ENCODE data around the gene TRIP4.
"Not testable (repeated sequence)": the region's sequence is repeated elsewhere in the genome, so short reads cannot be mapped to it uniquely, and the experiment has no call there.

TRIP4 gene

DNA sequence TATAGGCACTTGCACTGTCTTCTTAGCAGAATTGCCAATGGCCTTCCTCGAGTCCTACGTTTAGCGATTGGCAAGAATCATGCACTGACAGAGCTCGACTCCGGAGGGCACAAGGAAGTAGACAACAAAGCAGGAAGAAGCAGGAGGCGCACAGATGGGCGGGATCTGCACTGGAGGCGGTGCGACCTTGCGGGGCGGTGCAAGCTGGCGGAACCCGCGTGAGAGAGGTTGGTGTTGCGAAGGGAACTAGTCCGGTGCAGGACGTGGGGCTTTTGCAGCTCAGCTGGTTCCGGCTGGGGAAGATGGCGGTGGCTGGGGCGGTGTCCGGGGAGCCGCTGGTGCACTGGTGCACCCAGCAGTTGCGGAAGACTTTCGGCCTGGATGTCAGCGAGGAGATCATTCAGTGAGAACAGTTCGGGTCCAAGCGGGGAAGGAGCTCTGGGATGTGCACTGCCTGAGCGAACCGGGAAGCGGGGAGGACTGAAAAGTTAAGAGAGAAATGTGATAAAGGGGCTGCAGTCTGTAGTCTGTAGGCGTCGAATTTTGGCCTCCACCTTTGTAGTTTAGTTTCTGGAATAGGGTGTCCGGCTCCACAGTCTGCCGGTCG is at the start of gene TRIP4:
TRIP4 (plus strand) TSS at position 275 of the 607 bp plus-strand sequence; CDS start at position 303, 28 bp downstream.
- DNase-seq: peak; percentile 90 to 96 (median 92)

DNA sequence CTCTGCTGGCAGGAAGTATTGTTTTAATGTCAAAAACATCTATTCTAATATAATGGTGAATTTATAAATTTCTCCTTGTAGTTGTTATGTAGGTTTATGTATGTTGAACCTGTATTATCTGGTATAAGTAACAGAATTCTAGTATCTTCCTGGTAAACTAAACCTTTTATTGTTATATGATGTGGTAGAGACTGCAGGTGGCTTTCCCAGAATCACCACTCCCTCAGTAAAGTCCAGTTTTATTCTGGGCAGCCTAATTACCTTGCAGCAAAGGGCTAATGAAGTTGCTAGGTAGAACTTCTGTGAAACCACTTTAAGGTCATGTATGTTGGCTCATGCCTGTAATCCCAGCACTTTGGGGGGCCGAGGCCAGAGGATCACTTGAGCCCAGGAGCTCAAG is 47.3 kb upstream of the TRIP4 start:
- no peak for DNase-seq

DNA sequence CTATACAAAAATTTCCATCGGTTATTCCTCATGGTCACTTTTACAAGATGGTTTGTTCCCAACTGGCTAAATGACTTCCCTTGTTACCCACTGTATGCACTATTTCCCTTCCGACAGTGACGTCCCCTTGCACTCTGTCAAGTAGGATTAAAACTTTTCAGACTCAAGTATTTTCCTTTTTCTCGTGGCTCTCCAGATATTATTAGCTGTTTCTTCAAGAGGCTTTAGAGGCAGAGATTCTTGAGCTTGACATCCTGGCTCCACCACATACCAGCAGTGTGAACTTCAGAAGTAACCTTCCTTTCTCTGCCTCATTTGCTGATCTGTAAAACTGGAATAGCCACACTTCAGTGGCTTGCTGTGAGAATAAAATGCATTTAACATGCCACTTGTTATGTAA is 45.7 kb upstream of the TRIP4 start:
- DNase-seq: no peak

DNA sequence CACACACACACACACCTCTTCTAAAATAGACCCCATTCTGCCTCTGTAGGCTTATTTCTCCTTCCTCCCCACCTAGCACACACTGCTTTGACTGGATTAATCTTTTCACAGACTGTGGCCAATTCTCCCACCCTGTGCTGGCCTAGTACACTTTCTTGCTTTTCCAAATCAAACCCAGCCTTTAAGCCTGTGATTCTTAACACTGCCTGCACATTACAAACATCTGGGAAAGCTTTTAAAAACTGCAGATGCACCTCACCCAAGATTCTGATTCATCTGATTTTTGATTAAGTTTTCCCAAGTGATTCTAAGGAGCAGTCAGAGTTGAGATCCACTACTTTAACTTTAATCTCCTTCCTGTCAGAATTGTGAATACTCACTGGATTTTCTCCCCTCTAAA is 44.4 kb upstream of the TRIP4 start:
- DNase-seq: no peak

DNA sequence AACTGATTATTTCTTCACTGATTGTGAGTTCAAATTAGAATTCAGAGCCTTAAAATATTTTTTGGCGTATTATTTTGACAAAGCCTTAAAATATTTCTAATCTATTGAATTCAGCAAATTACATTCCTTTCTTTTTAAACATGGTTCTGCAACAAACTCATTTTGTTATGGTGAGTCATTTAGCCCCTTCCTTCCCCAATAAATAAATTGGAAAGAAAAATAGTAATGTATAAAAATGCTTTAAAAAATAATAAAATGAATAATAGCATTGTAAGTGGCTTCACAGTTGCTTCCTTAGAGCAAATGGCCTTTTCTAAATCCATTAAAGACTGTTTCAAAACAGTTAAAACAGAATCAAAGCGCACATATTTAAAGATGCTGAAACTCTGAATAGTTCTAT is 43.8 kb upstream of the TRIP4 start:
- DNase-seq: no peak

DNA sequence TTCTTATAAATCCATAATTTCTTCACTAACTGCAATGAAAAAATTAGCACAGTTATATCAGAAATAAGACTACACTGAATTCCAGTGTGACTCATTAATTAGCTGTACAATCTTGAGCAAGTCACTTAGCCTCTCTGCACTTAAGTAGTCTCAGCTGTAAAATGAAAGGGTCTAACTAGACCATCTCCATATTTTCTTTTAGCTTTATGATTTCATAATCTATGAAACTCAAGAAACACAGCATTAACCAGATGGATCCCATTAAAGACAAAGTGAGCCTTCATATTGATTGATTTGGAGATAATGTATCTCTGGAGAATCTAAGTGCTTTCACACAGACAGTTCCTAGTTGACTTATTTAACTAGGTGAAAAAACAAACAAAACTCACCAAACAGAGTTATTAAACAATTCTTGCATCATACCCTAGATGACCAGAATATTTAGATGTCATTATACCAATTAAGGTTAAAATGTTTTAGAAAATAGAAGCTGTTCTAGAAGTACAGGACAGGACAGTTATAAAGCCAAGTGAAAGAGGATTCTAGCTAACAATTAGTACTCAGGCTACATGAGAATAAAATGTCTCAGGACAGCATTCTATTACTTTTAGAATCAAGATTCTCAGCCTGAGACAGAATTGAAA is 42.9 kb upstream of the TRIP4 start:
- DNase-seq: no peak

DNA sequence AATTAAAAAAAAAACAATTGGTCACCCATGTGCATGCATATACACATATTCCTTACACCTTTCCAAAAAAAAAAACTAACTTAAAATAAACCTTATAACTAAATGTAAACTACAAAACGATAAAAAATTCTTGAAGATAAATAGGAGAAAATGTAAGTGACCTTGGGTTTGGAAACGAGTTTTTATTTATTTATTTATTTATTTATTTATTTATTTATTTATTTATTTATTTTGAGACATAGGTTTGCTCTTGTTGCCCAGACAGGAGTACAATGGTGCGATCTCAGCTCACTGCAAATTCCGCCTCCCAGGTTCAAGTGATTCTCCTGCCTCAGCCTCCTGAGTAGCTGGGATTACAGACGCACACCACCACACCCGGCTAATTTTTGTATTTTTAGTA is 41.4 kb upstream of the TRIP4 start:
- not testable (repeated sequence) for DNase-seq

DNA sequence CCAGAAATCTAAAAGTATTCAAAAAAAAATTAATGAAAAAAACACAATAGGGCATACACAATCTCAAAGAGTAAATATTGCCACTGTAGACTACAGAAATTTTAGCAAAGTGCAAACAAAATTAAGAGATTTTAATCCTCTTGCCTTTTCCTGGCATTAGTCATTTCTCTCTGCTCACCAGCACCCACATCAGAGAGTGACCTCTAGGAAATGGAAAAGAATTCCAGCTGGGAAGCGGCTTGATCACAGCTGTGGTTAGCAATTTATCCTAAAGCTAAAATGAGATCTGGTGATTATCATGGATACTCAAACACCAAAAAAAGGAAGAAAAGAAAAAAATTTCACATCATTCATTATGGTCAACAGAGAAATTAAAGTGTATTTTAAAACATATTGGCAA is 39.2 kb upstream of the TRIP4 start:
- DNase-seq: no peak

DNA sequence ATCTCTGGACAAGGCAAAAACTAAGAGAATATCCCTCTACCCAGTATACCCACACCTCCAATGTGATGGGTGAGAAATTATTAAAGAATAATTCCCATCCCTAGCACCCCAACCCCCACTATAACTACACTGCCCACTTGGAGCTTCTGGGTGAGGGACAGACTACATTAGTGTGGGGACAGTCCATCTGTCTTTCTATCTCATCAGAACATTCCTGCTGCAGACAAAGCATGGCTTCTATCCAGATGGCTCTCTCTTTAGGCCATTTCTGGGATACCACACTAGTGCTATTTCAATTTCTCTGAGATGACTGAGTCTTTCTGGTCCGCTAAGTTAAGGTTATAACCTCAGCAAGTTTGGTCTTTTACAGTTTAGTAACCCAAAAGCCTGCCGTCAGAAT is 38.3 kb upstream of the TRIP4 start:
- DNase-seq: no peak

DNA sequence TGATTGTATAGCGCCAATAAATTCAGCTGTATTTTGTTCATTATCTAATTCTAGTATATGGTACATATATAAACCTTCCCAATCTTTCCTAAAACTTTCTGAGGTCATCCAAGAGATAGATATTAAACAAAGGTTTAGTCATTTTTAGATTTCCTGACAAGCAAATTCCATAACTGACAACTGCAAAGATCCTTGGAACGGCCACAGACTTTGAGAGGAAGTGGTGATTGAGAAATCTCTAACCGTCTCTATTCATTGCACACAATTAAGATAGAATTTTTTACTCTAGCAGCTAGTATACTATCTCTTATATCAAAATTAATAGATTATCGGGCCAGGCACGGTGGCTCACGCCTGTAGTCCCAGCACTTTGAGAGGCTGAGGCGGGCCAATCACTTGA is 36.4 kb upstream of the TRIP4 start:
- DNase-seq: no peak

DNA sequence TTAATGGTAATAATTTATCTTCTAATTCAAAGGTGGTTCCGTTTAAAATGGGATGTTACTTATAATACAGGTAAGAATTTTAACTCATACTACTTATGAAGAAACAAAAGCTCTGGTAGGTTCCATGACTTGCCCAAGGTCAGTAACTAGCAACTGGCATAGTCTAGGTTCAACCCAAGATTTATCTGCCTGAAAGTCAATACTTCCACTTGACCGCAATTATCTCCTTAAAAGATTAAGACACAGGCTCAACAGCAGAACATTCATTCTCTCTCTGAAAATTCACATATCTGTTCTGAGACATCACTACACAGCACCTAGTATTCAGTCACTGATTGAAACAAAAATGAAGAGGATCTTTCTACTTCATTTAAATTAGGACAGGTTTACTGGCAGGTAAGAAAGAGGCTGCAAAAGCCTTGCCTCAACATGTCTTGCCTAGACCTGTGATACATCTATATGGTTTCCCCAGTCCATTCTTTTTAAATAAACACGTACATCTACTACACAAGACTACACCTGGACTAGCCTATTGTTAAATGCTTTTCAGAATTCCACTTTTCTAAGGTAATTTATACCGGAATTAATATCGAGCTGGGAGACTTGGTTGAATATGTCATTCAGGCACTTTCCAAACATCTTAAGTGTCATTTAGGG is 32.8 kb upstream of the TRIP4 start:
- DNase-seq: no peak

DNA sequence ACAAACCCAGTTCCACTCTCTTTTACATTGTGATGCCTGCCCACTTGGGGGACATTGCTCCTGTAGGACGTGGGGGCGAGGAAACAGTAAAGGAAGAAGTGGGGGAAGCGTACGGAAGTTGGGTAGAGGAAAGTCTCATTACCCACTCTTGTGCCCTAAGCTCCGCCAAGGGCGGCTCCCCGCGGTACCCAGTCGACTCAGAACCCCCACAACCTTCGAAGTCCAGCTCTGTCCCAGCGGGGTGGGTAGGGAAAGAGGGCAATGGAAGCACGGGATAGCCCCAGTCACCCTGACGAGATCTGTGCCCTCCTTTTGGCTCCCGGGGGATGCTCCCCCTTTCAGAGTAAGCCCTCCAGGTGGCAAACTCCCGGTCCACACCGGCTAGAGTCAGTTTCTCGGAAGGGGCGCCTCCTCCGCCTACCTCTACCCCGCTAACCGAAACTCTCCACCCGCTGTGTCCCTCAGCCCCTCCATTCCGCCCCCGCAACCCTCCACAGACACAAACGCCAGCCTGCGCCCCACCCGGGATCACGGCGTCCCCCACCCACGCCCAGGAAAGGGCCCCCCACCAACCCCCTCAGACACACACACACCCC is 32.2 kb upstream of the TRIP4 start:
- peak in 1 of 4 experiments; percentile 8 for DNase-seq

DNA sequence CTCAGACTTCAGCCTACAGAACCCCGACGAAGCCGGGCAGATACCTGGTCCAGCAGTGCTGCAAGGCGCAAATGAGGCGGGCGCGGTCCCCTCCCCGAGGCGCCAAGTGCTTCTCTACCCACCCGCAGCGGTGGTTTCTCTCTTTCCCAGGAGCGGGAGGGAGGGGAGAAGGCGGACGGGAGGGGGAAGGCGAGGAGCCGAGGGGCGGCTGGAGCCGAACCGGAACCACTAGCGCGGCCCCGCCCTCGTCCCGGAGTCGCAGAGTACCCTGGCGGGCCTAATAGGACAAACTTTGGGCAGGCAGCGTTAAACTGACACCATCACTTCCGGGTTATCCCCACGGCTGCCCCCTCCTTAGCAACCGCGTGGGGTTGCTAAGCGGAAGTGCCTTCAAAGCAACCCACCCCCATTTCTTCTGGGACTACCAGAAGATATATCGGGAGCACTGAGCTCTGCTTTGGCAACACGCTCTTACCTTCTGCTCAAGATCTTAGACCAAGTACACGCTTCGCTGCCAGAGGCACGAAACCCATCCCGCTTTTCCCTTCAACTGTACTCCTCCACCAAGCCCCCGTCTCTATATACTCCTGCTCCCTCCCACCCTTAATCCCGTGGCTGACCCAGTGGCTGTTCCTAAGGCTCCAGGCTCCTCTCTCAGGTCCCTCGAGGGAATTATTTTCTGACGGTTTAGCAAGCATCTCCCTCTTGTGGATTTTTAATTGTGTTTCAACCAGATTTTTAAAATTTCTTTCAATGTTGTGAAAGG is 31.5 kb upstream of the TRIP4 start, which contains the start of gene CSNK1G1:
CSNK1G1 (minus strand) TSS at position 230 of the 766 bp plus-strand sequence. CDS start 55,674 bp downstream, outside the sequence.
- peak; percentile 67 to 87 (median 74) for DNase-seq

DNA sequence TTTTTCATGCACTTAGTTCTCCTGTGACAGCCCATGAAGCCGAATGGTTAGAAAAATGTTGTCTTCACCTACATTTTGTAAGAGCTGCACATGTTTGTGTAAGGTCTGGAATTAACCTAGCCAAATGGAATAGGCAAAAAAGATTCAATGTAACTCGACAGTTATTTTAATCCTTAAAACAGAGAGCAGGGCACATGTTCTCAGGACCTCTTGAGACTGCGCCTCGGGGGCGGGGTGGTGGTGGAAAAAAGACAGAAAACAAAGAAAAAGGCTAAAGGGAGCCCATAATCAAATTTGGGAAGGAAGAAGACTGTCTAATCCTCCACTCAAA is 31.0 kb upstream of the TRIP4 start:
- DNase-seq: no peak

DNA sequence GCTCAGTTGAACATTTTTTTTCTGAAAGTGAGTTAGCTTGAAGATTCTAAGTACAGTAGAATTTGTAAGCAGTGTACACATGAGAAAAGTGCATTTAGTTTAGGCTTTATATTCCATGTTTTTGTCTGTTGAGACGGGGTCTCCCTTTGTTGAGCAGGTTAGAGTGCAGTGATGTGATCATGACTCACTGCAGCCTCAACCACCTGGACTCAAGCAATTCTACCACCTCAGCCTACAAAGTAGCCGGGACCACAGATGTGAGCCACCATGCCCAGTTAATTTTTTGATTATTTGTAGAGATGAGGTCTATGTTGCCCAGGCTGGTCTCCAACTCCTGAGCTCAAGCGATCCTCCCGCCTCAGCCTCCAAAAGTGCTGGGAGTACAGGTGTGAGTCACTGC is 26.4 kb upstream of the TRIP4 start:
- DNase-seq: no peak

DNA sequence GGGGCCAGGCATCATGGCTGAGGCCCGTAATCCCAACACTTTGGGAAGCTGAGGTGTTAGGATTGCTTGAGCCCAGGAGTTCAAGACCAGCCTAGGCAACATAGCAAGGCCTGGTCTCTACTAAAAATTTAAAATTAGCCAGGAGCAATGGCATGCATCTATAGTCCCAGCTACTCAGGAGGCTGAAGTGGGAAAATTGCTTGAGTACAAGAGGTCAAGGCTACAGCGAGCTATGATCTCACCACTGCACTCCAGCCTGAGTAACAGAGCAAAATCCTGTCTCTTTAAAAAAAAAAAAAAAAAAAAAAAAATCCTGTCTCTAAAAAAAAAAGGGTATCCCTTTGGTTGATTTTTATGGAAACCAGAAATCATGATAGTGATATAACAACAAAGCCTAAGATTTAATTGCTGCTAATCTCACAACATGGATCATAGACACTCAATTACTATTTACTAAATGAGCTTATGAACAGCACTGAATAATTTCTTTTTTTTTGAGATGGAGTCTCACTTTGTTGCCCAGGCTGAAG is 18.5 kb upstream of the TRIP4 start:
- DNase-seq: no peak

DNA sequence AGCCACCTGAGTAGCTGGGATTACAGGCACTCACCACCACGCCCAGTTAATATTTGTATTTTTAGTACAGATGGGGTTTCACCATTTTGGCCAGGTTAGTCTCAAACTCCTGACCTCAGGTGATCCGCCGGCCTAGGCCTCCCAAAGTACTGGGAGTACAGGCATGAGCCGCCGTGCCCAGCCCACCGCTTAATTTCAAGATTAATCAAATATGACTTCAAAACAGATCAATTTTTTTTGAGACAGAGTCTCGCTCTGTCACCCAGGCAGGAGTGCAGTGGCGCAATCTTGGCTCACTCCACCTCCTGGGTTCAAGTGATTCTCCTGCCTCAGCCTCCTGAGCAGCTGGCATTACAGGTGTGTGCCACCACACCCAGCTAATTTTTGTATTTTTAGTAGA is 16.3 kb upstream of the TRIP4 start:
- DNase-seq: not testable (repeated sequence)

DNA sequence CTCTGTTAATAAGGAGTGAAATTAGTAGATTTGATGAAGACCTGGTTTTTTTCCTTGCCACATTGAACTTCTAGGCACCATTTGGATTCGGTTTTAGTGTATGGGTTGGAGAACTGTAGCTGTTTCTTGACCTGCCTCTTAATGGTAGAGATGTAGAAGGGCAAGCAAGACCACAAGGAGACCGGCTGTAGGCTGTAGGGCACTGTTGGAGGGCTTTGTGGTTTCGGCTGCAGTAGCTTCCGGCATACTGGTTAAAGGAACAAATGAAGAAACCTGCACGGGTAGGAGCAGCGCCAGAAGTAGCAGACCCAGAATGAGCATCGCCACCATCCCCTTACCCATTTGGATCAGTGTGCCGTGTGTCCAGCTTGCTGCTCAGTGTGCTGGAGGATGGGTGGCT is 14.3 kb upstream of the TRIP4 start:
- no peak for DNase-seq

DNA sequence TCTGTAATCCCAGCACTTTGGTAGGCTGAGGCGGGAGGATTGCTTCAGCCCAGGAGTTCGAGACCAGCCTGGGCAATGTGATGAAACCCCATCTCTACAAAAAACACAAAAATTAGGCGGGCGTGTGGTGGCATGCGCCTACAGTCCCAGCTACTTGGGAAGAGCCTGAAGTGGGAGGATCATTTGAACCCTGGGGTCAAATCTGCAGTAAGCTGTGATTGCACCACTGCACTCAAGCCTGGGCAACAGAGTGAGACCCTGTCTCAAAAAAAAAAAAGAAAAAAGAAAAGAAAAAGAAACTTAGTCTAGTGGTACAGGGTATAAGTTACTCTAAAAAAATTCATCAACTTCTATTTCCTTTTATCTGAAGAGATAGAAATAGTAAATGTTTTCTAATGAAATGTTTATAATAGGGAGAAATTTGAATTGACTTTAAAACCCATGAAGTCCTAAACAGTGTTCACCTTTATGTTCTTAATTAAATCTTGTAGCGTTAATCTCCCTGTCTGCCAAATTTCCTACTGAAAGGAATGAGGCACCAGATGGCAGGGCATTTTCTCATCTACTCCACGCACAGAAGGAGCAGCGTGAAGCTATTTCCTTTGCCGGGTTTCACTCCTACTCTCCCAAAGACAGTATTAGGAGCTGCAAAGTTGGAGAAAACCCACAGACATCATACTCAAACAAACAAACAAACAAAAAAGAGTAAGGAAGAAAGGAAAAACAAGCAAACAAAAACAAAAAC is 8.2 kb upstream of the TRIP4 start:
- no peak for DNase-seq

DNA sequence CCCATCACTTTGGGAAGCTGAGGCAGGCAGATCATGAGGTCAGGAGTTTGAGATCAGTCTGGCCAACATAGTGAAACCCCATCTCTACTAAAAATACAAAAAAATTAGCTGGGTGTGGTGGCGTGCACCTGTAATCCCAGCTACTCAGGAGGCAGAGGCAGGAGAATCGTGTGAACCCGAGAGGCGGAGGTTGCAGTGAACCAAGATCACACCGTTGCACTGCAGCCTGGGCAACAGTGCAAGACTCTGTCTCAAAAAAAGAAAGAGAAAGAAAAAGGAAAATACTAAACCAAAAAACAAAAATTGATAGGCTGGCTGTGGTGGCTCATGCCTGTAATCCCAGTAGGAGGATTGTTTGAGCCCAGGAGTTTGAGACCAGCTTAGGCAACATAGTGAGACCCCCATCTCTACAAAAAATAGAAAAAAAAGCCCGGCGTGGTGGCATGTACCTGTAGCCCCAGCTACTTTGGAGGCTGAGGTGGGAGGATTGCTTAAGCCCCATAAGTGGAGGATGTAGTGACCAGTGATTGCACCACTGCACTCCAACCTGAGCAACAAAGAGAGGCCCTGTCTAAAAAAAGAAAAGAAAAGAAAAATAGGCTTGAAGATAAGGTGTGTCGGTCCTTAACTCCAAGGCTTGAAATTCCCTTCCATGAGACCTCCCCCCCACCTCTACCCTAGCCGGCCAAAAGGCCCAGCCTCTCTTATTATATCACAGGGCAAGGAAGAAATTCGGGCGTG is 7.3 kb upstream of the TRIP4 start:
- DNase-seq: not testable (repeated sequence)

DNA sequence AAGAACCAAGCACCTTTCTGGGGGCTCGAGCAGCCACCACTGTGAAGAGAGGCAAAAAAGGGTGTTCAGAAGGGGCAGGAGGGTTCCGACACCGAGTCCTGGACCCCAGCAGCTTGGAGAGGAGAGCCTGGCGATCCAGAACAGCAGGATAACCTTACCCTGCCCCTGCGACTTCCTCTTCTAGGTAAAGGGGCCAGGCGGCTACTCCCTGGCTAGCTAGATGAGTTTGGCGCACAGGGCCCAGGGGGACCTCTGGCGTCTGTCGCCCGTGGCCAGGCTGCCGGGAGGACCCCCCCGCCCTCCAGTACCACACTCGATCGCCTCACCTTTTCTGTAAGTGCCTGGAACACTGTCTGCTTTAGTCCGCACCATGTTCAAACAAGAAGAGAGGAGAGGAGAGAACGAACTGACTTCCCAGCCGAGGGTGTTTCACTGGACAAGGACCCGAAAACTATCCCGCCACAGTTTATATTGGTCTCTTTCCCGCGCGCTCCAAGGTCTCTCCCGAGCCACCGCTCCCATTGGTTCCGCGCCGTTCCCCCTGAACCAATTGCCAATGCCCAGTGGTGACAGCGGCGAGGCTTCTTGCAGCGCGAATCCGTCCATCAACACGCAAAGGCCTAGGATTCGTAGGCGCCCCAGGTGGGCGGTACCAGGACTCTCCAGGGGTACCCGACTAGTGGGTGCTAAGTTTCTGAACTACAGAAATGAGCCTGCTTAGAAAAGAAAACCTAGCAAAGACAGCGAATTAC is 6.5 kb upstream of the TRIP4 start, which contains the start of gene PCLAF:
PCLAF (minus strand) TSS at position 442 of the 752 bp plus-strand sequence; CDS start at position 372, 70 bp downstream.
- DNase-seq: peak; percentile 77 to 85 (median 78)

Measured in activated naive CD4-positive, alpha-beta T cell (primary cell).